Adrenal gland (tissue), 5 donors: Measurements from ENCODE around the gene PDE10A.

Experiments used
- CTCF ChIP-seq, 6 experiments: fragments of 450-650 bp in 4 of 6; fragments of 200-600 bp in 2 of 6; sonication (generic) in 1 of 6; IDR thresholded peaks; 1 replicate in 5 of 6; 2 replicates in 1 of 6; pipeline versions ENCODE4 v1.5.1 to v1.8.0; 2016 to 2021; ENCODE audit warnings: antibody characterized with exemption in 6 of 6, mild to moderate bottlenecking in 2 of 6, moderate library complexity in 1 of 6
- POLR2A ChIP-seq, 2 donors: fragments of 450-650 bp; IDR thresholded peaks; one replicate each; pipeline ENCODE4 v1.6.1; 2017; ENCODE audit warnings: antibody characterized with exemption in 2 of 2, mild to moderate bottlenecking in 2 of 2, moderate library complexity in 1 of 2
- donor health status: DM: no; HTN: no; CAD: no.

- TF ChIP-seq CTCF (IDR thresholded peaks at IDR 0.05), result no peak
- no peak for TF ChIP-seq POLR2A (IDR thresholded peaks at IDR 0.05)
These were observed 215.9 kb downstream of the PDE10A start for GRCh38 chr6:165447141-165447540.
